ENCODE data around the gene SP100. TPM values are rescaled to one million over a fixed set of nuclear protein-coding genes. Genes with fewer than 3 reads are reported as not detected.

The SP100 gene
- total and polyA plus RNA-seq, 2 donors (not counting 1 experiment from before 2014, with no cell fraction given), result 106 to 120 TPM

GRCh38 chr2:230577114-230577513 lies 161.1 kb downstream of the SP100 start:
- Histone ChIP-seq H3K4me1 (ENCODE audit: control insufficient read depth, extremely low read depth, insufficient read depth, low read length) (no peaks in the 10 kb centered on the region), H3K9me3 (ENCODE audit: control insufficient read depth, insufficient read depth, low read depth, low read length) (no peaks in the 10 kb centered on the region), H4K20me1 (ENCODE audit: control insufficient read depth, extremely low read depth, insufficient read depth, low read length) (no peaks in the 10 kb centered on the region), H3K9ac (ENCODE audit: insufficient read depth, low read length) (no peak overlapping the region), H3K79me2 (ENCODE audit: control insufficient read depth, insufficient read depth, low read length) (no peaks in the 10 kb centered on the region), H3K4me3 (replicated peaks in 1 of 4; ENCODE audit: control extremely low read depth in 1 of 4, insufficient read depth in 1 of 4, low read depth in 3 of 4, low read length in 4 of 4) (no peak overlapping the region), H3K27me3 (ENCODE audit: control insufficient read depth, insufficient read depth, low read length) (peaks cover 8% of the 10 kb centered on the region), H3K4me2 (ENCODE audit: extremely low read depth, insufficient read depth, low read length) (no peak overlapping the region), H2AFZ (ENCODE audit: low read length) (no peak overlapping the region), H3K36me3 (ENCODE audit: control insufficient read depth, insufficient read depth, low read length) (no peaks in the 10 kb centered on the region), H3K27ac (ENCODE audit: insufficient read depth, low read length) (no peak overlapping the region)
- no peak for TF ChIP-seq EZH2 (IDR thresholded peaks at IDR 0.05; ENCODE audit: low read length, missing control alignments)
- no peak for TF ChIP-seq CTCF (conservative IDR thresholded peaks at IDR 0.05 in 1 of 2, IDR thresholded peaks at IDR 0.05 in 1 of 2; ENCODE audit: low read depth in 1 of 2, low read length in 2 of 2)
- DNase-seq (ENCODE audit: low read depth in 2 of 2), result no peak

- Histone ChIP-seq H3K36me3 (ENCODE audit: control insufficient read depth, insufficient read depth, low read length) (no peaks in the 10 kb centered on the region), H3K4me2 (ENCODE audit: extremely low read depth, insufficient read depth, low read length) (no peak overlapping the region), H4K20me1 (ENCODE audit: control insufficient read depth, extremely low read depth, insufficient read depth, low read length) (no peaks in the 10 kb centered on the region), H3K79me2 (ENCODE audit: control insufficient read depth, insufficient read depth, low read length) (no peaks in the 10 kb centered on the region), H2AFZ (ENCODE audit: low read length) (no peak overlapping the region), H3K4me1 (ENCODE audit: control insufficient read depth, extremely low read depth, insufficient read depth, low read length) (no peaks in the 10 kb centered on the region), H3K27ac (ENCODE audit: insufficient read depth, low read length) (no peak overlapping the region), H3K27me3 (ENCODE audit: control insufficient read depth, insufficient read depth, low read length) (peaks cover 8% of the 10 kb centered on the region), H3K9ac (ENCODE audit: insufficient read depth, low read length) (no peak overlapping the region), H3K9me3 (ENCODE audit: control insufficient read depth, insufficient read depth, low read depth, low read length) (no peaks in the 10 kb centered on the region), H3K4me3 (replicated peaks in 1 of 4; ENCODE audit: control extremely low read depth in 1 of 4, insufficient read depth in 1 of 4, low read depth in 3 of 4, low read length in 4 of 4) (no peak overlapping the region)
- no peak for DNase-seq (ENCODE audit: low read depth in 2 of 2)
- no peak for TF ChIP-seq EZH2 (IDR thresholded peaks at IDR 0.05; ENCODE audit: low read length, missing control alignments)
- TF ChIP-seq CTCF (conservative IDR thresholded peaks at IDR 0.05 in 1 of 2, IDR thresholded peaks at IDR 0.05 in 1 of 2; ENCODE audit: low read depth in 1 of 2, low read length in 2 of 2), result no peak
Measured at GRCh38 chr2:230578106-230578505, 162.1 kb downstream of the SP100 start.

- Histone ChIP-seq H3K27me3 (ENCODE audit: control insufficient read depth, insufficient read depth, low read length) (peaks cover 5% of the 10 kb centered on the region), H3K27ac (ENCODE audit: insufficient read depth, low read length) (no peak overlapping the region), H3K79me2 (ENCODE audit: control insufficient read depth, insufficient read depth, low read length) (no peaks in the 10 kb centered on the region), H3K9me3 (ENCODE audit: control insufficient read depth, insufficient read depth, low read depth, low read length) (no peaks in the 10 kb centered on the region), H3K4me3 (replicated peaks in 1 of 4; ENCODE audit: control extremely low read depth in 1 of 4, insufficient read depth in 1 of 4, low read depth in 3 of 4, low read length in 4 of 4) (no peak overlapping the region), H3K9ac (ENCODE audit: insufficient read depth, low read length) (no peak overlapping the region), H3K4me2 (ENCODE audit: extremely low read depth, insufficient read depth, low read length) (no peak overlapping the region), H3K36me3 (ENCODE audit: control insufficient read depth, insufficient read depth, low read length) (no peaks in the 10 kb centered on the region), H4K20me1 (ENCODE audit: control insufficient read depth, extremely low read depth, insufficient read depth, low read length) (no peaks in the 10 kb centered on the region), H2AFZ (ENCODE audit: low read length) (no peak overlapping the region), H3K4me1 (ENCODE audit: control insufficient read depth, extremely low read depth, insufficient read depth, low read length) (no peaks in the 10 kb centered on the region)
- no peak for TF ChIP-seq CTCF (conservative IDR thresholded peaks at IDR 0.05 in 1 of 2, IDR thresholded peaks at IDR 0.05 in 1 of 2; ENCODE audit: low read depth in 1 of 2, low read length in 2 of 2)
- no peak for TF ChIP-seq EZH2 (IDR thresholded peaks at IDR 0.05; ENCODE audit: low read length, missing control alignments)
- DNase-seq (ENCODE audit: low read depth in 2 of 2), result peak; percentile 5 to 72
Measured at GRCh38 chr2:230582851-230583283, 166.9 kb downstream of the SP100 start.
